Esophagus muscularis mucosa (tissue), 4 donors: ENCODE measurements around the gene UROC1.

Source experiments
- EP300 ChIP-seq: sonication (generic); formaldehyde crosslinking; IDR thresholded peaks from one replicate; pipeline ENCODE4 v1.6.1; 2017; ENCODE audit warnings: antibody characterized with exemption
- POLR2A ChIP-seq: fragments of 450-650 bp; IDR thresholded peaks from one replicate; pipeline ENCODE4 v1.6.1; 2017; ENCODE audit warnings: antibody characterized with exemption, moderate library complexity, mild to moderate bottlenecking, low read depth
- TF ChIP-seq, protein P1 (sequence below), 3 experiments: fragments of 200-600 bp in 2 of 3; fragments of 450-650 bp in 1 of 3; sonication (generic) in 2 of 3; IDR thresholded peaks; one replicate each; pipeline ENCODE4 v1.5.1; 2017 to 2019; ENCODE audit warnings: antibody characterized with exemption in 3 of 3, mild to moderate bottlenecking in 2 of 3, moderate library complexity in 1 of 3

DNA sequence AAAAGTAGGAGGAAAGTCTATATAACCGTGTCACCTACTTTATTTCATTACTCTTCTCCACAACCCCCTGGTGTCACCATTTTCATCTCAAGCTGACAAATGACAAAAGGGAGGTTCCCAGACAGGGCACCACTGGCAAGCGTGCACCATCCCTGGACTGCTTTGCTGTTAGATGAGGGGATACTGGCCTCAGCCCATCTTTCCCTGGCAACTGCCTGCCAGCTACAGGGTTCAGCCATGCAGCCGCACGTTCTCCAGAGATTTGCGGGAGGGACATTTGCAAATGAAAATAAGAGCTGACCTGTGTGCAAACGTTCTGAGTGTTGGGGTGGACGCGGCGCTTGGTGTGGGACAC lies 660 bp downstream of the UROC1 start:
- TF ChIP-seq, protein P1, sequence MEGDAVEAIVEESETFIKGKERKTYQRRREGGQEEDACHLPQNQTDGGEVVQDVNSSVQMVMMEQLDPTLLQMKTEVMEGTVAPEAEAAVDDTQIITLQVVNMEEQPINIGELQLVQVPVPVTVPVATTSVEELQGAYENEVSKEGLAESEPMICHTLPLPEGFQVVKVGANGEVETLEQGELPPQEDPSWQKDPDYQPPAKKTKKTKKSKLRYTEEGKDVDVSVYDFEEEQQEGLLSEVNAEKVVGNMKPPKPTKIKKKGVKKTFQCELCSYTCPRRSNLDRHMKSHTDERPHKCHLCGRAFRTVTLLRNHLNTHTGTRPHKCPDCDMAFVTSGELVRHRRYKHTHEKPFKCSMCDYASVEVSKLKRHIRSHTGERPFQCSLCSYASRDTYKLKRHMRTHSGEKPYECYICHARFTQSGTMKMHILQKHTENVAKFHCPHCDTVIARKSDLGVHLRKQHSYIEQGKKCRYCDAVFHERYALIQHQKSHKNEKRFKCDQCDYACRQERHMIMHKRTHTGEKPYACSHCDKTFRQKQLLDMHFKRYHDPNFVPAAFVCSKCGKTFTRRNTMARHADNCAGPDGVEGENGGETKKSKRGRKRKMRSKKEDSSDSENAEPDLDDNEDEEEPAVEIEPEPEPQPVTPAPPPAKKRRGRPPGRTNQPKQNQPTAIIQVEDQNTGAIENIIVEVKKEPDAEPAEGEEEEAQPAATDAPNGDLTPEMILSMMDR (IDR thresholded peaks at IDR 0.05) = no peak
- no peak for TF ChIP-seq POLR2A
- no peak for TF ChIP-seq EP300
